A549 (cell line): ENCODE results near the gene CLCNKA. TPM values are rescaled to one million over a fixed set of nuclear protein-coding genes. Genes with fewer than 3 reads are reported as not detected.

Experiments used
- ATAC-seq, 2 experiments: fragments of 200-7000 bp in 1 of 2; fragments of >200 bp in 1 of 2; cut with Nextera tagmentation in 1 of 2; cut with Tn5 transposase in 1 of 2; 3 replicates each; pipeline versions ENCODE4 v1.8.0 to v1.9.1; 2018 to 2020; ENCODE audit warnings: mild to moderate bottlenecking in 1 of 2, moderate library complexity in 1 of 2
- CTCF ChIA-PET: fragments of 300-600 bp; sonication (Branson Sonifier 250); formaldehyde crosslinking; extraction: SDS; loops from one replicate; lab custom pipeline; 2021; ENCODE audit warnings: antibody characterized with exemption, inconsistent platforms; lab: Yijun Ruan, JAX
- POLR2A ChIA-PET: fragments of 350-600 bp; formaldehyde crosslinking; extraction: SDS; loops from one replicate; lab custom pipeline; 2021; ENCODE audit warnings: antibody characterized with exemption, inconsistent platforms; lab: Yijun Ruan, JAX
- DNase-seq, 2 experiments: peaks; one replicate each; pipeline versions ENCODE4 v3.0.0 to v3.0.0-alpha.2; 2011 to 2016; ENCODE audit warnings: low read depth in 1 of 2, low spot score in 1 of 2
- FAIRE-seq: peaks from 2 replicates; lab custom pipeline; 2011; peaks lifted over from hg19 to GRCh38; lab: Jason Lieb, UNC
- H3K27ac ChIP-seq, 2 experiments: fragments of >200 bp; sonication (Bioruptor Twin); formaldehyde crosslinking; 3 replicates each; pipeline ENCODE4 v1.5.1; 2016 to 2017
- H3K4me1 ChIP-seq: fragments of >200 bp; sonication (Bioruptor Twin); formaldehyde crosslinking; 3 replicates; pipeline ENCODE4 v1.6.1; 2016
- H3K4me2 ChIP-seq: fragments of >200 bp; sonication (Bioruptor Twin); formaldehyde crosslinking; 3 replicates; pipeline ENCODE4 v1.6.1; 2016
- H3K4me3 ChIP-seq: fragments of >200 bp; sonication (Bioruptor Twin); formaldehyde crosslinking; 3 replicates; pipeline ENCODE4 v1.5.1; 2016
- H3K9me3 ChIP-seq: fragments of >200 bp; sonication (Bioruptor Twin); formaldehyde crosslinking; 3 replicates; pipeline ENCODE4 v1.6.1; 2016
- BHLHE40 ChIP-seq: IDR thresholded peaks from 2 replicates; pipeline ENCODE4 v1.6.1; 2012; ENCODE audit warnings: low read depth, low read length, inconsistent platforms
- CBX2 ChIP-seq: fragments of 200-600 bp; sonication (generic); IDR thresholded peaks from 2 replicates; pipeline ENCODE4 v1.6.1; 2016; ENCODE audit warnings: low read depth, mild to moderate bottlenecking, borderline replicate concordance
- CBX8 ChIP-seq: fragments of 200-600 bp; sonication (generic); IDR thresholded peaks from 2 replicates; pipeline ENCODE4 v1.6.1; 2016
- CEBPB ChIP-seq, 2 experiments: fragments of >200 bp in 1 of 2; sonication (Bioruptor Twin) in 1 of 2; formaldehyde crosslinking in 1 of 2; IDR thresholded peaks; 2 replicates each; pipeline ENCODE4 v1.6.1; 2012 to 2016
- CHD2 ChIP-seq: fragments of 150-350 bp; IDR thresholded peaks from 2 replicates; pipeline ENCODE4 v1.6.1; 2014; ENCODE audit warnings: low read length; ENCODE audit not compliant: partially characterized antibody
- CHD4 ChIP-seq: fragments of 200-600 bp; sonication (generic); IDR thresholded peaks from 2 replicates; pipeline ENCODE4 v1.6.1; 2016; ENCODE audit warnings: antibody characterized with exemption, mild to moderate bottlenecking, borderline replicate concordance
- CTCF ChIP-seq: fragments of >200 bp; sonication (Bioruptor Twin); formaldehyde crosslinking; IDR thresholded peaks from 3 replicates; pipeline ENCODE4 v1.5.1; 2016
- E2F6 ChIP-seq: IDR thresholded peaks from 2 replicates; pipeline ENCODE4 v1.6.1; 2012; ENCODE audit warnings: low read depth, borderline replicate concordance
- EHF ChIP-seq: fragments of 250-450 bp; sonication (Bioruptor Pico); IDR thresholded peaks from 2 replicates; pipeline ENCODE4 v1.5.0; 2020; ENCODE audit warnings: mild to moderate bottlenecking
- EHMT2 ChIP-seq: fragments of 200-600 bp; sonication (generic); IDR thresholded peaks from 2 replicates; pipeline ENCODE4 v1.6.1; 2016; ENCODE audit warnings: antibody characterized with exemption, low read depth, mild to moderate bottlenecking, moderate library complexity
- ELK1 ChIP-seq: fragments of 150-350 bp; IDR thresholded peaks from 2 replicates; pipeline ENCODE4 v1.6.1; 2014; ENCODE audit warnings: low read depth, mild to moderate bottlenecking, low read length
- FOSB ChIP-seq: fragments of 250-450 bp; sonication (Bioruptor Pico); IDR thresholded peaks from 2 replicates; pipeline ENCODE4 v1.5.0; 2020; ENCODE audit warnings: mild to moderate bottlenecking, moderate library complexity
- FOSL2 ChIP-seq, 2 experiments: fragments of 450-650 bp in 1 of 2; fragments of >200 bp in 1 of 2; sonication (Bioruptor Twin) in 1 of 2; formaldehyde crosslinking; IDR thresholded peaks; 2 replicates each; pipeline versions ENCODE4 v1.5.0 to v1.6.1; 2016 to 2020; ENCODE audit warnings: mild to moderate bottlenecking in 1 of 2, moderate library complexity in 1 of 2
- FOXS1 ChIP-seq: fragments of 250-450 bp; sonication (Bioruptor Pico); IDR thresholded peaks from 2 replicates; pipeline ENCODE4 v1.5.0; 2020; ENCODE audit warnings: mild to moderate bottlenecking, moderate library complexity
- GATA3 ChIP-seq: IDR thresholded peaks from 2 replicates; pipeline ENCODE4 v1.6.1; 2012; ENCODE audit warnings: borderline replicate concordance
- HDAC2 ChIP-seq: fragments of 200-600 bp; sonication (generic); IDR thresholded peaks from 2 replicates; pipeline ENCODE4 v1.6.1; 2016
- HES2 ChIP-seq: fragments of >200 bp; sonication (Bioruptor Twin); formaldehyde crosslinking; IDR thresholded peaks from 2 replicates; pipeline ENCODE4 v1.6.1; 2016
- HEYL ChIP-seq: fragments of 250-450 bp; sonication (Bioruptor Pico); IDR thresholded peaks from 2 replicates; pipeline ENCODE4 v1.8.0; 2021; ENCODE audit warnings: mild to moderate bottlenecking, moderate library complexity
- HMGXB4 ChIP-seq: fragments of 250-450 bp; sonication (Bioruptor Pico); IDR thresholded peaks from 2 replicates; pipeline ENCODE4 v1.5.0; 2021; ENCODE audit warnings: mild to moderate bottlenecking, moderate library complexity, borderline replicate concordance
- HOXA7 ChIP-seq: fragments of 250-450 bp; sonication (Bioruptor Pico); IDR thresholded peaks from 2 replicates; pipeline ENCODE4 v1.5.0; 2020; ENCODE audit warnings: mild to moderate bottlenecking, moderate library complexity
- HOXB13 ChIP-seq: fragments of 250-450 bp; sonication (Bioruptor Pico); IDR thresholded peaks from 2 replicates; pipeline ENCODE4 v1.5.0; 2020; ENCODE audit warnings: low read depth, mild to moderate bottlenecking, moderate library complexity
- JUN ChIP-seq, 2 experiments: fragments of >200 bp; sonication (Bioruptor Twin); formaldehyde crosslinking; IDR thresholded peaks; 2 replicates in 1 of 2; 3 replicates in 1 of 2; pipeline ENCODE4 v1.6.1; 2016 to 2017
- KDM5A ChIP-seq: fragments of 200-600 bp; sonication (generic); IDR thresholded peaks from 2 replicates; pipeline ENCODE4 v1.6.1; 2016; ENCODE audit warnings: antibody characterized with exemption, mild to moderate bottlenecking
- MAX ChIP-seq: IDR thresholded peaks from 2 replicates; pipeline ENCODE4 v1.6.1; 2012
- MAZ ChIP-seq: fragments of 150-350 bp; IDR thresholded peaks from 2 replicates; pipeline ENCODE4 v1.6.1; 2014; ENCODE audit warnings: antibody characterized with exemption, low read depth, low read length, borderline replicate concordance
- MYC ChIP-seq: IDR thresholded peaks from 2 replicates; pipeline ENCODE4 v1.6.1; 2012; ENCODE audit warnings: mild to moderate bottlenecking, inconsistent platforms, low read length, improper control_type of control experiment, borderline replicate concordance
- NFE2L2 ChIP-seq: fragments of 150-350 bp; conservative IDR thresholded peaks from 2 replicates; pipeline ENCODE4 v1.6.1; 2014; ENCODE audit warnings: low read length
- NPAS2 ChIP-seq: fragments of 250-450 bp; sonication (Bioruptor Pico); IDR thresholded peaks from 2 replicates; pipeline ENCODE4 v1.8.0; 2022; ENCODE audit warnings: mild to moderate bottlenecking, moderate library complexity, borderline replicate concordance
- PHF8 ChIP-seq: fragments of 200-600 bp; sonication (generic); IDR thresholded peaks from 2 replicates; pipeline ENCODE4 v1.6.1; 2016; ENCODE audit warnings: low read depth, mild to moderate bottlenecking, antibody characterized with exemption, moderate library complexity, borderline replicate concordance
- POLR2A ChIP-seq: IDR thresholded peaks from 2 replicates; pipeline ENCODE4 v1.6.1; 2012; ENCODE audit warnings: mild to moderate bottlenecking, low read length
- POLR2AphosphoS2 ChIP-seq: conservative IDR thresholded peaks from 2 replicates; pipeline ENCODE4 v1.6.1; 2012; ENCODE audit warnings: low read length, improper control_type of control experiment, inconsistent platforms
- RFX5 ChIP-seq: fragments of 450-650 bp; IDR thresholded peaks from 2 replicates; pipeline ENCODE4 v1.7.1; 2014; ENCODE audit warnings: antibody characterized with exemption, mild to moderate bottlenecking, moderate library complexity
- SREBF2 ChIP-seq: fragments of 450-650 bp; IDR thresholded peaks from 2 replicates; pipeline ENCODE4 v1.6.1; 2014; ENCODE audit warnings: mild to moderate bottlenecking, moderate library complexity
- TFCP2L1 ChIP-seq: fragments of 250-450 bp; sonication (Bioruptor Pico); IDR thresholded peaks from 2 replicates; pipeline ENCODE4 v1.5.0; 2021; ENCODE audit warnings: mild to moderate bottlenecking
- ZC3H11A ChIP-seq: fragments of 450-650 bp; IDR thresholded peaks from 2 replicates; pipeline ENCODE4 v1.6.1; 2014; ENCODE audit warnings: antibody characterized with exemption, mild to moderate bottlenecking
- ZFP36 ChIP-seq: fragments of 450-650 bp; IDR thresholded peaks from 2 replicates; pipeline ENCODE4 v1.6.1; 2014; ENCODE audit warnings: borderline replicate concordance; ENCODE audit not compliant: partially characterized antibody
- WGBS: methylation state at CpG from one replicate; pipeline ENCODE4 v1.1.6; 2017; ENCODE audit errors: missing lambda C conversion rate; 5-methylcytosine and 5-hydroxymethylcytosine counted together
- polyA plus RNA-seq, 4 experiments: library from polyadenylated mRNA; depleted of rRNA in 3 of 4; stranded (reverse); fragments of >200 nt; fragmentation: RNase III in 1 of 4; extraction: RNeasy Plus Mini Kit Qiagen cat#74134 plus additional on column Dnase treatment in 1 of 4; gene quantifications; 2 replicates in 3 of 4; 3 replicates in 1 of 4; pipeline ENCODE4 v1.2.3, GENCODE V29; 2011 to 2017

CLCNKA gene
- polyA plus RNA-seq, 2 of the 4 experiments (the other 2 are of a cell fraction): 0.06 TPM; not detected in 1

GRCh38 chr1:15975805-15976680 lies 45.8 kb upstream of the CLCNKA start, which contains the start of gene ZBTB17:
ZBTB17 (minus strand) TSS chr1:15976101; CDS start chr1:15948495, 27,606 bp downstream.
- CTCF ChIA-PET: interaction anchor here (0.6 to 1.9 kb wide), 5 partner anchors 11 to 184 kb away, joined by 3 to 6 read pairs (median 4); no protein-coding TSS in a partner anchor
- peak; percentile 96 to 98 for ATAC-seq
- no peak for TF ChIP-seq HOXA7 (CRISPR knock-in tag)
- TF ChIP-seq MAX: peak; percentile 49
- TF ChIP-seq HES2: no peak
- no peak for TF ChIP-seq FOSL2 (IDR thresholded peaks at IDR 0.05)
- TF ChIP-seq FOSL2 (CRISPR knock-in tag; IDR thresholded peaks at IDR 0.05): no peak
- TF ChIP-seq PHF8: peak; percentile 83
- no peak for TF ChIP-seq CBX2
- TF ChIP-seq KDM5A: peak; percentile 61; the same call in 1 of the 2 replicates
- no peak for TF ChIP-seq ELK1
- no peak for TF ChIP-seq HMGXB4 (CRISPR knock-in tag)
- no peak for TF ChIP-seq BHLHE40
- TF ChIP-seq POLR2A: peak; percentile 30; the same call in 1 of the 2 replicates
- TF ChIP-seq CTCF: no peak
- TF ChIP-seq JUN (IDR thresholded peaks at IDR 0.05): peak in 1 of 2 experiments; percentile 71; a peak in 2 of 5 replicates
- TF ChIP-seq NPAS2 (CRISPR knock-in tag): no peak
- TF ChIP-seq EHMT2: no peak
- no peak for TF ChIP-seq NFE2L2
- no peak for TF ChIP-seq FOSB
- TF ChIP-seq CBX8: no peak
- no peak for TF ChIP-seq CEBPB (IDR thresholded peaks at IDR 0.05)
- TF ChIP-seq CHD2: no peak
- no peak for TF ChIP-seq EHF
- no peak for TF ChIP-seq HEYL
- TF ChIP-seq RFX5: no peak
- no peak for TF ChIP-seq MAZ
- TF ChIP-seq GATA3: no peak
- TF ChIP-seq HDAC2: no peak
- TF ChIP-seq E2F6: no peak
- no peak for TF ChIP-seq TFCP2L1 (CRISPR knock-in tag)
- TF ChIP-seq ZC3H11A: no peak
- TF ChIP-seq CHD4: no peak
- TF ChIP-seq POLR2AphosphoS2: no peak
- no peak for TF ChIP-seq SREBF2
- no peak for TF ChIP-seq FOXS1
- no peak for TF ChIP-seq HOXB13
- no peak for TF ChIP-seq ZFP36
- no peak; the same call in 1 of the 2 replicates for TF ChIP-seq MYC

More at GRCh38 chr1:15975805-15976680, 45.8 kb upstream of the CLCNKA start, which contains the start of gene ZBTB17:
- Histone ChIP-seq H3K4me3 (peak within 1 kb of the TSS; percentile 66), H3K9me3 (no peaks in the 10 kb centered on the region), H3K27ac (peak within 1 kb of the TSS; percentile 83 to 94), H3K4me2 (peak within 1 kb of the TSS; percentile 91), H3K4me1 (peaks cover 11% of the 10 kb centered on the region; the same call in 2 of the 3 replicates)
- POLR2A ChIA-PET: interaction anchor here (0.6 to 2.2 kb wide), 3 partner anchors 26 to 184 kb away, joined by 4 to 12 read pairs (median 4); no protein-coding TSS in a partner anchor
- WGBS: 12% methylated on average over 25 of the region's 47 CpGs
- no peak for FAIRE-seq
- peak; percentile 84 to 90 for DNase-seq
